Endometrial microvascular endothelial cells (primary cell): ENCODE measurements around the gene ZNF133. TPM values are rescaled to one million over a fixed set of nuclear protein-coding genes. Genes with fewer than 3 reads are reported as not detected.
"Not testable (repeated sequence)": the region's sequence is repeated elsewhere in the genome, so short reads cannot be mapped to it uniquely, and the experiment has no call there.

ENCODE experiments used
- in situ Hi-C: cut with HindIII; loops from 2 replicates; pipeline ENCODE4 v1.10.0; 2017; ENCODE audit warnings: low sequenced_read_pairs, low pct_unique_long_range_greater_than_20kb; ENCODE audit errors: inconsistent ontology term
- total RNA-seq: library from RNA; depleted of rRNA; stranded (reverse); fragments of >200 nt; gene quantifications from one replicate; pipeline ENCODE4 v1.2.3, GENCODE V29; 2015; ENCODE audit errors: inconsistent ontology term

The ZNF133 gene
- total RNA-seq: 7.7 TPM

GRCh38 chr20:18287915-18288748 lies at the start of gene ZNF133:
Gene ZNF133, plus strand, starts transcription at chr20:18288527. Its CDS starts 17,160 bp downstream, at chr20:18305687.
- in situ Hi-C loops: loop anchor here (25.0 kb wide), 1 partner anchor 776 kb away; no protein-coding TSS in a partner anchor

GRCh38 chr20:18240997-18241396 lies 47.3 kb upstream of the ZNF133 start:
- in situ Hi-C loops: no loop called here

GRCh38 chr20:18243802-18244201 lies 44.5 kb upstream of the ZNF133 start:
- in situ Hi-C loops: no loop called here

GRCh38 chr20:18248545-18248944 lies 39.8 kb upstream of the ZNF133 start:
- in situ Hi-C loops: not testable (repeated sequence)

GRCh38 chr20:18250217-18250616 lies 38.1 kb upstream of the ZNF133 start:
- in situ Hi-C loops: no loop called here

- in situ Hi-C loops: no loop called here
Observed at GRCh38 chr20:18252597-18253451, 35.5 kb upstream of the ZNF133 start.

GRCh38 chr20:18254615-18255014 lies 33.7 kb upstream of the ZNF133 start:
- in situ Hi-C loops: no loop called here

GRCh38 chr20:18255526-18255925 lies 32.8 kb upstream of the ZNF133 start:
- in situ Hi-C loops: no loop called here

GRCh38 chr20:18256440-18257090 lies 31.8 kb upstream of the ZNF133 start:
- in situ Hi-C loops: no loop called here

- in situ Hi-C loops: no loop called here
Observed at GRCh38 chr20:18258126-18258860, 30.0 kb upstream of the ZNF133 start.

- in situ Hi-C loops: no loop called here
Observed at GRCh38 chr20:18259730-18260129, 28.6 kb upstream of the ZNF133 start.

GRCh38 chr20:18263723-18264122 lies 24.6 kb upstream of the ZNF133 start:
- in situ Hi-C loops: no loop called here

GRCh38 chr20:18265441-18265840 lies 22.9 kb upstream of the ZNF133 start:
- in situ Hi-C loops: no loop called here

- in situ Hi-C loops: no loop called here
Observed at GRCh38 chr20:18266282-18266681, 22.0 kb upstream of the ZNF133 start.

- in situ Hi-C loops: no loop called here
Observed at GRCh38 chr20:18267815-18268214, 20.5 kb upstream of the ZNF133 start.

GRCh38 chr20:18271160-18271559 lies 17.2 kb upstream of the ZNF133 start:
- in situ Hi-C loops: no loop called here

GRCh38 chr20:18272451-18272850 lies 15.9 kb upstream of the ZNF133 start:
- in situ Hi-C loops: no loop called here

- in situ Hi-C loops: no loop called here
Observed at GRCh38 chr20:18273738-18274137, 14.6 kb upstream of the ZNF133 start.

- in situ Hi-C loops: loop anchor here (25.0 kb wide), 1 partner anchor 764 kb away; no protein-coding TSS in a partner anchor
Observed at GRCh38 chr20:18275960-18276359, 12.4 kb upstream of the ZNF133 start.
